Measurements from ENCODE around the gene DTNA.

DTNA gene

DNA sequence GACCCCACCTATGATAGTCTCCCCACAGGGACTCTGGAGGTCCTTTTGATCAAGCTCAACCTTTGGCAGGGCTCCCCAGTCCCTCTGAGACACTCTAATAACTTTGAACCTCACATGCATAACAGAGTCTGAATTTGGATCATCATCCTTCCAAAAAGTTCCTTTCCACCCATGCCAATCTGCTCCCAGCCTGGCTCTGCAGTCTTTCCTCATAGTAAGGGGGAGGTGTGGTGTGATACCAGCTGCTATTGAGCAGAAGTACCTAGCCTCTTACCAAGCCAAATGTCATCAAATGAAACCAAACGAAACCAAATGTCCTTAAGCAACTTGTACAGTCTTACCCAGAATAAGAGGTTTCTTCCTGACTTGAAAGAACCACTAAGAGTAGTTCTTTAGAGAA, 36.5 kb downstream of the DTNA start:
- DNase-seq (ENCODE audit: insufficient read length) (no peak), FAIRE-seq (no peak)
- TF ChIP-seq TAF1 (IDR thresholded peaks at IDR 0.05; ENCODE audit: borderline replicate concordance, low read depth, low read length) (no peak), POLR2AphosphoS5 (IDR thresholded peaks at IDR 0.05; ENCODE audit: low read depth, low read length) (no peak), POLR2A (IDR thresholded peaks at IDR 0.05; ENCODE audit: low read depth, low read length) (no peak)

GRCh38 chr18:34749721-34750120, 39.6 kb downstream of the DTNA start:
- DNase-seq (ENCODE audit: insufficient read length), result no peak
- TF ChIP-seq POLR2AphosphoS5 (IDR thresholded peaks at IDR 0.05; ENCODE audit: low read depth, low read length) (no peak), POLR2A (IDR thresholded peaks at IDR 0.05; ENCODE audit: low read depth, low read length) (no peak), TAF1 (IDR thresholded peaks at IDR 0.05; ENCODE audit: borderline replicate concordance, low read depth, low read length) (no peak)
- no peak for FAIRE-seq

DNA sequence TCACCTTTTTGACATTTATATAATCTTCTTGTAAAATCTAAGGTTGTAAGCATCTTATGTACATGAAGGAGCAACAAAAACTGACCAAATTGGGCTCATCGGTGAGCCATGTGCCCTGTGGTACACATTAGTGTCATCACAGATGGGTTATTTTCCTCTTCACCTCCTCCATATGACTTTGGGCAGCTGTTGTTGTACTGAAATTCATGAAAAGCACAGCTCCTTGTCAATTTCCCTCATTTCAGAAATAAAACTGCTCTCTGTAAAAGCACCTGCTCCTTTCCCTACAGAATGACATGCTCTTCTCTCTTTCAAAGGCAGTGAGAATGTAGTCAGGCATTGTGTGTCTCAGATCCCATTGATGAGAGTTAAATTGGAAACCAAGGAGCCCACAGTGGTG, 42.0 kb downstream of the DTNA start:
- FAIRE-seq, result no peak
- TF ChIP-seq POLR2AphosphoS5 (IDR thresholded peaks at IDR 0.05; ENCODE audit: low read depth, low read length) (no peak), TAF1 (IDR thresholded peaks at IDR 0.05; ENCODE audit: borderline replicate concordance, low read depth, low read length) (no peak), POLR2A (IDR thresholded peaks at IDR 0.05; ENCODE audit: low read depth, low read length) (no peak)
- DNase-seq (ENCODE audit: insufficient read length), result no peak

- TF ChIP-seq POLR2AphosphoS5 (IDR thresholded peaks at IDR 0.05; ENCODE audit: low read depth, low read length), result no peak
- no peak for TF ChIP-seq POLR2A (IDR thresholded peaks at IDR 0.05; ENCODE audit: low read depth, low read length)
- TF ChIP-seq TAF1 (IDR thresholded peaks at IDR 0.05; ENCODE audit: borderline replicate concordance, low read depth, low read length), result no peak
- FAIRE-seq, result no peak
- DNase-seq (ENCODE audit: insufficient read length), result no peak
These were observed 44.2 kb downstream of the DTNA start for GRCh38 chr18:34754300-34754699.

DNA sequence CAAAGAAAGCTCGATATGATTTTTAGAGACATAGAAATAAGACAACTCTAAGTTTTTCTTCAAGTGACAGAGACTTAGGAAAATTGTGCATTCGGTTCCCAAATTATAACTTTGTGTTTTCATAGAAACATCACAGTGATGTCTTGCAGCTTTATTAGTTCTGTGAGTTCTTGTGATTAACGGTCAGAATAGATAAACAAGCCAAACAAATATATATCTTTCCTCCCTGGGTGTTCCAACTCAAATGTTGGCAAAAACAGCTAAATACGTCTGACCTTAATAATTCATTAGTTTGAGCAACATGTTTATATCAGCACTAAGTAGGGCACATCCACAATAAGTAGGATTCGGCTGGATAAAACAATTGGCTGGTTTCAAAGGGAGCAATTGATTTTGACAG, 47.6 kb downstream of the DTNA start:
- FAIRE-seq, result no peak
- TF ChIP-seq POLR2AphosphoS5 (IDR thresholded peaks at IDR 0.05; ENCODE audit: low read depth, low read length) (no peak), POLR2A (IDR thresholded peaks at IDR 0.05; ENCODE audit: low read depth, low read length) (no peak), TAF1 (IDR thresholded peaks at IDR 0.05; ENCODE audit: borderline replicate concordance, low read depth, low read length) (no peak)
- no peak for DNase-seq (ENCODE audit: insufficient read length)

DNA sequence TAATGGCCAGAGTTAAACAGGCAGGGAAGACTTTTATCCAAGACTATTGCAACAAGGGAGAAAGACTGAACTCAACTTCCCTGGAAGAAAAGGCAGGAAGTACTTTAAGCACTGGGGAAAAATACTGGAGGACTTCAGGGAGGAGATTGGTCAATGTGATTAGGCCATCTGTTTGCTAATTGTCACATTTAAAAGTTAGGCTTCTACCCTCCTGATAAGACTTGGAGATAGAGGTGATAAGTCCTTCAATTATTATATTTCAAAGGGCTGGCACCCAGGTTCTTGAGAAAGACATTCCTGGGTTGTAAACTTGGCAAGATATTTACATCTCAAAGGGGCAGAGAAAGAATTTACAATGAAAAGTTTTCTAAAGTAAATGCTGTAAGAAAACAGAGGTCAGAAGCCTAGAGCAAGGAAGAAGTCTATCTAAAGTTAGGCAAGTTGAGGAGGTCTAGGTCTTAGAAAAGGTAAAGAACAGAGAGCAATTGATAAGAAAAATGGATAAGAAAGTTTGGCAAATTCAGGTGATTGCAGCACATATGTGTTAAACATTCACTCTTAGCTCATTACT, 48.4 kb downstream of the DTNA start:
- TF ChIP-seq POLR2A (IDR thresholded peaks at IDR 0.05; ENCODE audit: low read depth, low read length) (no peak), TAF1 (IDR thresholded peaks at IDR 0.05; ENCODE audit: borderline replicate concordance, low read depth, low read length) (no peak), POLR2AphosphoS5 (IDR thresholded peaks at IDR 0.05; ENCODE audit: low read depth, low read length) (no peak)
- FAIRE-seq (no peak), DNase-seq (ENCODE audit: insufficient read length) (no peak)

DNA sequence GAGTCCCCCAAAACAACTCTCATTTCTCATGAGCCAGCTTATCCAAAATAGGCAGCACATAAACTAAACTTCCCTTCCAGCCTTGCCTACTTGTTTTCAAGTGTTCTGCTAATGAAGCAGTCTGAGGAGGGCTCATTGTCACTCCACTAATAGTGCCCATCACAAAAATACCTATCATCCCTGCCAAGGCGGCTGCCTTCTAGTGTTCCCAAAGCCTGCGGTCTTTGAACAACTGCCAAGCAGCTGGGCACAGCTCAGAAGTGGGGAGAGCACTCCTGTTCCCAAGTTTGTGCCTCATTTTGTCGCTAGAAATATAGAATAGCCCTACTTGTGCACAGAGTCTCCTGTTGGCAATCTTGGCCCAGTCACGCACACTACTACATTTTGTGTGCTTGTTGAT, 50.3 kb downstream of the DTNA start:
- no peak for TF ChIP-seq POLR2AphosphoS5 (IDR thresholded peaks at IDR 0.05; ENCODE audit: low read depth, low read length)
- no peak for TF ChIP-seq POLR2A (IDR thresholded peaks at IDR 0.05; ENCODE audit: low read depth, low read length)
- TF ChIP-seq TAF1 (IDR thresholded peaks at IDR 0.05; ENCODE audit: borderline replicate concordance, low read depth, low read length), result no peak
- FAIRE-seq (no peak), DNase-seq (ENCODE audit: insufficient read length) (no peak)

- TF ChIP-seq TAF1 (IDR thresholded peaks at IDR 0.05; ENCODE audit: borderline replicate concordance, low read depth, low read length) (no peak), POLR2A (IDR thresholded peaks at IDR 0.05; ENCODE audit: low read depth, low read length) (no peak), POLR2AphosphoS5 (IDR thresholded peaks at IDR 0.05; ENCODE audit: low read depth, low read length) (no peak)
- DNase-seq (ENCODE audit: insufficient read length) (no peak), FAIRE-seq (no peak)
These were observed 54.4 kb downstream of the DTNA start for GRCh38 chr18:34764451-34764850.

DNA sequence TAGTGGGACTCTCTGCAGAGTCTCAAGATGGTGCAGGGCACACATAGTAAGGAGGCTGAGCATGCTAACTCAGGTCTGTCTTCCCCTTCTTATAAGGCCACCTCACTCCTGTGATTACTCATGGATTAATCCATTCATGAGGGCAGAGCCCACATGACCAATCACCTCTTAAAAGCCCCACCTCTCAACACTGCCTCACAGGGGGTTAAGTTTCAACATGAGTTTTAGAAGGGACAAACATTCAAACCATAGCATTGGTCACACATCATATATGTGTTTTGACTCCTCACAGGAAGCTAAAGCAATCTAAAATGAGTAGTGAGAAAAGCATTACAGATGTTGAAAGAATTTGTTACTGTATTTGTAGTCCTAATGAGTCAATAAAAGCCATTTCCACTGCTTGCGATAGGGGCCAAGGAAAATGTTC, 57.5 kb downstream of the DTNA start:
- DNase-seq (ENCODE audit: insufficient read length) (no peak), FAIRE-seq (peak; percentile 27)
- TF ChIP-seq TAF1 (IDR thresholded peaks at IDR 0.05; ENCODE audit: borderline replicate concordance, low read depth, low read length) (no peak), POLR2A (IDR thresholded peaks at IDR 0.05; ENCODE audit: low read depth, low read length) (no peak), POLR2AphosphoS5 (IDR thresholded peaks at IDR 0.05; ENCODE audit: low read depth, low read length) (no peak)

DNA sequence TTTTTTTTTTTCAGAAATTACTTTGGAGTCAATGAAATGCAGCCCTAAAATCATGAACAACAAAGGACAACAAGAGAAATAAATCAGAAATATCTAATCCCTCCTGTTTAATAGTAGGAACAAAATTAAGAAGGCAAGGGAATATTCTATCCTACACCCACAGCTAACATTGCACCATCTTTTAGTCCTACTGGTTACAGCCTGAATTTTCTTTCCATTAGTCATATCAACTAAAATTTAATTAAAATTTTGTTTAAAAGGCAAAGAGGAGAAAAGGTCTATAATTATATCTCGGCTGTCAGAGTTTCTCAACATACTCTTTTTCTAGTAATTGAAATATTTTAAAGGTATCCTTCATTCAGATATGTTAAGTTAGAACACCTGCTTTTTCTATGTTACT, 61.9 kb downstream of the DTNA start:
- TF ChIP-seq TAF1 (IDR thresholded peaks at IDR 0.05; ENCODE audit: borderline replicate concordance, low read depth, low read length) (no peak), POLR2AphosphoS5 (IDR thresholded peaks at IDR 0.05; ENCODE audit: low read depth, low read length) (no peak), POLR2A (IDR thresholded peaks at IDR 0.05; ENCODE audit: low read depth, low read length) (no peak)
- no peak for DNase-seq (ENCODE audit: insufficient read length)
- no peak for FAIRE-seq

DNA sequence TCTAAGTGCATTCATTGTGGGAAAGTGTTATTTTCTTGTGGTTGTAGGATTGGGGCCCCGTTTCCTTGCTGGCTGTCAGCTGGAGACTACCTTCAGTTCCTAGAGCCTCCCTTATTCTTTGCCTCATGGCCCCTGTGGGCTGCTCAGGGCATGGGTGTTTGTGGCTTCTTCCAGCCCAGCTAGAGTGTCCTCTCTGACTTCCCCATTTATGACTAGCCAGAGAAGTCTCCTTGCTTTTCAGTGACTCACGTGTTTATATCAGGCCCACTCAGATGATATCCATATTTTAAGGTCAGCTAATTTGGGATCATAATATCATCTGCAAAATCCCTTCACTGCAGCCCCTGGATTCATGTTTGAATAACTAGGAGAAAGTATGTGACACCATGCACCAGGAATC, 62.8 kb downstream of the DTNA start:
- no peak for FAIRE-seq
- no peak for DNase-seq (ENCODE audit: insufficient read length)
- TF ChIP-seq POLR2A (IDR thresholded peaks at IDR 0.05; ENCODE audit: low read depth, low read length) (no peak), TAF1 (IDR thresholded peaks at IDR 0.05; ENCODE audit: borderline replicate concordance, low read depth, low read length) (no peak), POLR2AphosphoS5 (IDR thresholded peaks at IDR 0.05; ENCODE audit: low read depth, low read length) (no peak)

GRCh38 chr18:34773378-34773777, 63.3 kb downstream of the DTNA start:
- TF ChIP-seq POLR2AphosphoS5 (IDR thresholded peaks at IDR 0.05; ENCODE audit: low read depth, low read length) (no peak), POLR2A (IDR thresholded peaks at IDR 0.05; ENCODE audit: low read depth, low read length) (no peak), TAF1 (IDR thresholded peaks at IDR 0.05; ENCODE audit: borderline replicate concordance, low read depth, low read length) (no peak)
- no peak for DNase-seq (ENCODE audit: insufficient read length)
- FAIRE-seq, result no peak

Data from GM12892 (cell line).